ENCODE measurements around the gene MATK.

GRCh38 chr19:3831601-3832000, 45.4 kb upstream of the MATK start:
- TF ChIP-seq POLR2AphosphoS5 (IDR thresholded peaks at IDR 0.05; ENCODE audit: borderline replicate concordance, low read depth, low read length) = no peak
- no peak for TF ChIP-seq EZH2 (IDR thresholded peaks at IDR 0.05)
- TF ChIP-seq FOXP2 (optimal IDR thresholded peaks at IDR 0.05; ENCODE audit: control extremely low read depth, extremely low read length, insufficient read depth) = no peak
